Kidney (tissue), 14 donors: ENCODE measurements around the gene APRT. TPM values are rescaled to one million over a fixed set of nuclear protein-coding genes. Genes with fewer than 3 reads are reported as not detected.

Source experiments
- DNase-seq, 5 donors: peaks; one replicate each; pipeline ENCODE4 v3.0.0-alpha.2; 2013 to 2020
- FAIRE-seq: peaks from 2 replicates; lab custom pipeline; 2012; peaks lifted over from hg19 to GRCh38; lab: Jason Lieb, UNC
- H3K27ac ChIP-seq, 2 donors: one replicate each; pipeline ENCODE4 v1.7.0; 2013; ENCODE audit warnings: low read depth in 2 of 2, low read length in 2 of 2, inconsistent platforms in 1 of 2
- H3K27me3 ChIP-seq: one replicate; pipeline ENCODE4 v1.7.1; 2013; ENCODE audit warnings: low read length, inconsistent platforms; ENCODE audit not compliant: control insufficient read depth, insufficient read depth
- H3K36me3 ChIP-seq, 3 donors: one replicate each; pipeline versions ENCODE4 v1.7.0 to v1.7.1; 2013; ENCODE audit warnings: low read length in 3 of 3, control low read depth in 1 of 3, inconsistent platforms in 1 of 3; ENCODE audit not compliant: insufficient read depth in 3 of 3, control insufficient read depth in 2 of 3
- H3K4me1 ChIP-seq, 3 donors: one replicate each; pipeline versions ENCODE4 v1.7.0 to v1.7.1; 2013; ENCODE audit warnings: low read length in 3 of 3, inconsistent platforms in 1 of 3, low read depth in 1 of 3; ENCODE audit not compliant: control insufficient read depth in 2 of 3, insufficient read depth in 2 of 3
- H3K4me3 ChIP-seq, 3 donors: one replicate each; pipeline versions ENCODE4 v1.7.0 to v1.8.1; 2013; ENCODE audit warnings: low read length in 3 of 3, control low read depth in 1 of 3, inconsistent platforms in 1 of 3
- H3K9ac ChIP-seq, 3 donors: one replicate each; pipeline versions ENCODE4 v1.7.0 to v1.7.1; 2013; ENCODE audit warnings: low read length in 3 of 3, control low read depth in 1 of 3, inconsistent platforms in 1 of 3
- H3K9me3 ChIP-seq, 3 donors: one replicate each; pipeline versions ENCODE4 v1.7.0 to v1.7.1; 2013; ENCODE audit warnings: low read length in 3 of 3, control low read depth in 1 of 3, inconsistent platforms in 1 of 3; ENCODE audit not compliant: control insufficient read depth in 2 of 3, insufficient read depth in 1 of 3
- CTCF ChIP-seq: IDR thresholded peaks from 3 replicates; pipeline ENCODE4 v1.5.1; 2012; ENCODE audit warnings: mild to moderate bottlenecking, moderate library complexity, borderline replicate concordance; ENCODE audit not compliant: insufficient read depth; ENCODE audit errors: extremely low read depth
- intact Hi-C: fragments of 100-400 bp; cut with DNase I; formaldehyde crosslinking; loops from one replicate; pipeline ENCODE4 v1.11.1; 2022
- polyA plus RNA-seq: library from polyadenylated mRNA; stranded (reverse); fragments of 350-450 nt; fragmentation: Illumina TruSeq; extraction: RNeasy Lipid Tissue Mini Kit (QIAGEN cat#74804); gene quantifications from one replicate; pipeline ENCODE4 v1.2.3, GENCODE V29; 2014; ENCODE audit warnings: low read depth, low replicate concordance; ENCODE audit not compliant: insufficient read depth
- total RNA-seq: library from RNA; stranded (reverse); fragmentation: NEBNext Ultra II Directional; extraction: Animal tissue kit (Norgen Biotek cat#: 25700); gene quantifications from one replicate; pipeline ENCODE4 v1.2.1, GENCODE V29; 2021
- donor health status: control.
- donor health status: control.
- donor health status: control.
- donor health status: control.
- donor health status: control.
- donor health status: DM: yes; HTN: yes; CAD: no.
- donor health status: Normal renal cell carcinoma (clear cell type).

APRT gene
- total and polyA plus RNA-seq, 2 donors from 2014 or later, result 105 to 204 TPM

GRCh38 chr16:88782454-88783390 is 29.0 kb downstream of the APRT start:
- Histone ChIP-seq H3K36me3 (no peaks in the 10 kb centered on the region), H3K4me3 (peak overlapping the region in 1 of 3 donors; percentile 61), H3K27ac (peak overlapping the region; percentile 88 to 89), H3K9ac (peak overlapping the region in 1 of 3 donors; percentile 71), H3K4me1 (peaks cover 0 to 33% (median 15%) of the 10 kb centered on the region in 3 donors), H3K9me3 (no peaks in the 10 kb centered on the region), H3K27me3 (no peaks in the 10 kb centered on the region)
- FAIRE-seq (no peak), DNase-seq (peak in 1 of 5 donors; percentile 35)
- TF ChIP-seq CTCF, result no peak
- intact Hi-C loops, result loop anchor here (5.0 kb wide), 1 partner anchor 45 kb away; no protein-coding TSS in a partner anchor

- TF ChIP-seq CTCF, result no peak
- Histone ChIP-seq H3K9me3 (no peaks in the 10 kb centered on the region), H3K4me3 (no peak overlapping the region), H3K27me3 (no peaks in the 10 kb centered on the region), H3K36me3 (no peaks in the 10 kb centered on the region), H3K9ac (no peak overlapping the region), H3K4me1 (peaks cover 0 to 33% (median 15%) of the 10 kb centered on the region in 3 donors), H3K27ac (no peak overlapping the region)
- FAIRE-seq (no peak), DNase-seq (peak in 1 of 5 donors; percentile 37)
- intact Hi-C loops, result loop anchor here (5.0 kb wide), 1 partner anchor 44 kb away; no protein-coding TSS in a partner anchor
Observed at GRCh38 chr16:88781140-88782077, 30.3 kb downstream of the APRT start.

- H3K4me1 ChIP-seq, result peaks cover 0 to 29% (median 15%) of the 10 kb centered on the region in 3 donors
- H3K36me3 ChIP-seq, result no peaks in the 10 kb centered on the region
- H3K9me3 ChIP-seq, result no peaks in the 10 kb centered on the region
- TF ChIP-seq CTCF, result no peak
- no peak overlapping the region for H3K4me3 ChIP-seq
- DNase-seq (peak in 1 of 5 donors; percentile 40), FAIRE-seq (no peak)
- peak overlapping the region in 1 of 2 donors; percentile 37 for H3K27ac ChIP-seq
- intact Hi-C loops, result loop anchor here (5.0 kb wide), 1 partner anchor 43 kb away; no protein-coding TSS in a partner anchor
- H3K27me3 ChIP-seq, result no peaks in the 10 kb centered on the region
- no peak overlapping the region for H3K9ac ChIP-seq
Observed at GRCh38 chr16:88780142-88781062, 31.3 kb downstream of the APRT start.
